PC-3 (cell line): ENCODE measurements around the gene FSTL4. TPM values are rescaled to one million over a fixed set of nuclear protein-coding genes. Genes with fewer than 3 reads are reported as not detected.

Source experiments
- ATAC-seq: fragments of 200-7000 bp; cut with Tn5 transposase; 2 replicates; pipeline ENCODE4 v1.9.1; 2020; ENCODE audit warnings: mild to moderate bottlenecking, moderate library complexity
- BruUV-seq: library from RNA; stranded (reverse); fragments of 400-500 nt; replicated peaks from 2 replicates; lab custom pipeline; 2021; lab: Mats Ljungman, UMichigan
- CTCF ChIA-PET: fragments of 300-600 bp; sonication (Branson Sonifier 250); formaldehyde crosslinking; loops from one replicate; lab custom pipeline; 2022; ENCODE audit warnings: antibody characterized with exemption; lab: Charles Lee
- POLR2A ChIA-PET: fragments of 300-600 bp; sonication (Branson Sonifier 250); formaldehyde crosslinking; loops from one replicate; lab custom pipeline; 2022; ENCODE audit warnings: antibody characterized with exemption; ENCODE audit not compliant: unreplicated experiment; lab: Charles Lee
- DNase-seq: peaks from one replicate; pipeline ENCODE4 v3.0.0-alpha.2; 2015
- H2AFZ ChIP-seq: fragments of 300-600 bp; sonication (generic); 2 replicates; pipeline ENCODE4 v1.6.0; 2016; ENCODE audit warnings: antibody characterized with exemption, low read length
- H3F3A ChIP-seq: fragments of 300-600 bp; sonication (generic); one replicate; pipeline ENCODE4 v1.6.0; 2017; ENCODE audit warnings: antibody characterized with exemption, low read length, control low read depth, mild to moderate bottlenecking; ENCODE audit not compliant: unreplicated experiment
- H3K27ac ChIP-seq: fragments of 300-600 bp; sonication (generic); 2 replicates; pipeline ENCODE4 v1.5.1; 2016; ENCODE audit warnings: mild to moderate bottlenecking, low read length
- H3K27me3 ChIP-seq: fragments of 300-600 bp; sonication (generic); 2 replicates; pipeline ENCODE4 v1.6.1; 2016; ENCODE audit warnings: low read length, mixed read lengths
- H3K36me3 ChIP-seq: fragments of 300-600 bp; sonication (generic); 2 replicates; pipeline ENCODE4 v1.6.1; 2016; ENCODE audit warnings: low read depth, mixed run types, low read length, mixed read lengths
- H3K4me1 ChIP-seq: fragments of 300-600 bp; sonication (generic); 2 replicates; pipeline ENCODE4 v1.5.1; 2016; ENCODE audit warnings: low read length; ENCODE audit not compliant: insufficient read depth
- H3K4me2 ChIP-seq: fragments of 300-600 bp; sonication (generic); 2 replicates; pipeline ENCODE4 v1.6.0; 2016; ENCODE audit warnings: low read length
- H3K4me3 ChIP-seq: fragments of 300-600 bp; sonication (generic); 2 replicates; pipeline ENCODE4 v1.5.1; 2016; ENCODE audit warnings: mild to moderate bottlenecking, low read length, mixed read lengths
- H3K79me2 ChIP-seq: fragments of 300-600 bp; sonication (generic); 2 replicates; pipeline ENCODE4 v1.6.1; 2017; ENCODE audit warnings: low read length, mixed read lengths
- H3K9ac ChIP-seq: fragments of 300-600 bp; sonication (generic); 2 replicates; pipeline ENCODE4 v1.6.0; 2016; ENCODE audit warnings: mild to moderate bottlenecking, low read length
- H3K9me2 ChIP-seq: fragments of 300-600 bp; sonication (generic); replicated peaks from 2 replicates; pipeline ENCODE4 v1.6.1; 2016; ENCODE audit warnings: mixed run types, low read length, mixed read lengths
- H3K9me3 ChIP-seq: fragments of 300-600 bp; sonication (generic); 2 replicates; pipeline ENCODE4 v1.6.1; 2016; ENCODE audit warnings: low read length, mixed read lengths
- H4K20me1 ChIP-seq: fragments of 300-600 bp; sonication (generic); 2 replicates; pipeline ENCODE4 v1.6.1; 2016; ENCODE audit warnings: low read length, mixed read lengths
- CTCF ChIP-seq: fragments of 300-600 bp; sonication (generic); conservative IDR thresholded peaks from 2 replicates; pipeline ENCODE4 v1.5.1; 2017; ENCODE audit warnings: antibody characterized with exemption, low read depth, mild to moderate bottlenecking, low read length
- EZH2 ChIP-seq: fragments of 300-600 bp; sonication (generic); IDR thresholded peaks from one replicate; pipeline ENCODE4 v1.6.1; 2017; ENCODE audit warnings: antibody characterized with exemption, mild to moderate bottlenecking, low read length; ENCODE audit not compliant: unreplicated experiment
- EZH2phosphoT487 ChIP-seq: fragments of 300-600 bp; sonication (generic); IDR thresholded peaks from 2 replicates; pipeline ENCODE4 v1.6.1; 2018; ENCODE audit warnings: mild to moderate bottlenecking, antibody characterized with exemption, low read length, borderline replicate concordance
- intact Hi-C: fragments of 100-400 bp; cut with micrococcal nuclease; formaldehyde crosslinking; loops from 2 replicates; pipeline ENCODE4 v1.9.0; 2023
- total RNA-seq: library from RNA; depleted of rRNA; stranded (reverse); fragments of >200 nt; gene quantifications from 2 replicates; pipeline ENCODE4 v1.2.3, GENCODE V29; 2014

The FSTL4 gene
- total RNA-seq, 1 experiment from 2014 or later: 4.2 TPM

- Histone ChIP-seq H3F3A (no peaks in the 10 kb centered on the region), H3K4me3 (no peak overlapping the region), H3K79me2 (no peaks in the 10 kb centered on the region), H3K4me1 (no peaks in the 10 kb centered on the region), H3K9me3 (no peaks in the 10 kb centered on the region), H3K9ac (no peak overlapping the region), H4K20me1 (no peaks in the 10 kb centered on the region), H3K27ac (no peak overlapping the region), H3K36me3 (no peaks in the 10 kb centered on the region), H3K27me3 (no peaks in the 10 kb centered on the region), H2AFZ (no peak overlapping the region), H3K4me2 (no peak overlapping the region), H3K9me2 (no peaks in the 10 kb centered on the region)
- TF ChIP-seq EZH2phosphoT487 (no peak), EZH2 (no peak), CTCF (no peak)
- ChIA-PET CTCF (no interaction called here), POLR2A (no interaction called here)
- DNase-seq: no peak
- BruUV-seq: no TSS peak
- intact Hi-C loops: no loop called here
- no peak for ATAC-seq
Measured at GRCh38 chr5:133456933-133457402, 155.4 kb downstream of the FSTL4 start.

GRCh38 chr5:133455676-133456075, 156.7 kb downstream of the FSTL4 start:
- peak; percentile 4 for DNase-seq

More at GRCh38 chr5:133455676-133456075, 156.7 kb downstream of the FSTL4 start:
- Histone ChIP-seq H3K27ac (no peak overlapping the region), H3F3A (no peaks in the 10 kb centered on the region), H2AFZ (no peak overlapping the region), H3K9me2 (no peaks in the 10 kb centered on the region), H3K9me3 (no peaks in the 10 kb centered on the region), H4K20me1 (no peaks in the 10 kb centered on the region), H3K4me2 (no peak overlapping the region), H3K4me3 (no peak overlapping the region), H3K79me2 (no peaks in the 10 kb centered on the region), H3K36me3 (no peaks in the 10 kb centered on the region), H3K4me1 (no peaks in the 10 kb centered on the region), H3K27me3 (no peaks in the 10 kb centered on the region), H3K9ac (no peak overlapping the region)
- TF ChIP-seq EZH2phosphoT487: no peak
- TF ChIP-seq CTCF: no peak
- TF ChIP-seq EZH2: no peak
- POLR2A ChIA-PET: no interaction called here
- intact Hi-C loops: no loop called here
- no TSS peak for BruUV-seq
- no peak for ATAC-seq
- CTCF ChIA-PET: no interaction called here
